Measurements from ENCODE around the gene PGA5.
"Not testable (repeated sequence)": the region's sequence is repeated elsewhere in the genome, so short reads cannot be mapped to it uniquely, and the experiment has no call there.

Gene PGA5

DNA sequence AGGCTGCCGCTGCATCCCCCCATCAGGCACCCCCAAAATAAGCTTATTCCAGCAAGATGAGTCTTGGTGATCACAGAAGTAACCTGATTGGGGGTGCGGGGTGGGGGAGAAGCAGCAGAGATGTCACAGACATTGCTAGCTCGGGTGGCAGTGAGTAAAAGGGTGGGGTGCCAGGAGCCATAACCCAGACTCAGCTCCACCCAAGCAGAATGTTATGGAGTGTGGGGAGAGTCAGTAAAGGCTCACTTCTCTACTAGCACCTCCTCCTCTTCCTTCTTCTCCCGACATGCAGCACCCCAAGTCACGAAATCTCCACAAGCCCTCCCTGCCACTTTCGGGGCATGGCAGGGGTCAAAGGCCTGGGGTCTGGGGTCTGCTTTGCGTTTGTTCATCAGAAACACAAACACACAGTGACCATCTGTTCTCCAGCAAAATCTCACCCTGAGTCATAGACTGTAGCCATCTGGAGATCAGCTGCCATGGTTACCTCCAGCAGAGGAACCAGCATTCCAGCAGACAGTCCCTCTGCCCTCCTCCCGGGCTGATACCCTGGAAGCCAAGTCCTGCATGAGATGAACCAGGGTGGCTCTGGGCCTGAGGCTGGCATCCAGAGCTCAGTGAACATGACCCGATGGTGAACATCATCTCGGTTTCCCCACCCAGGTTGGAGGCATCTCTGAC, 14.4 kb upstream of the PGA5 start:
- not testable (repeated sequence) for DNase-seq (ENCODE audit: low read depth)

DNA sequence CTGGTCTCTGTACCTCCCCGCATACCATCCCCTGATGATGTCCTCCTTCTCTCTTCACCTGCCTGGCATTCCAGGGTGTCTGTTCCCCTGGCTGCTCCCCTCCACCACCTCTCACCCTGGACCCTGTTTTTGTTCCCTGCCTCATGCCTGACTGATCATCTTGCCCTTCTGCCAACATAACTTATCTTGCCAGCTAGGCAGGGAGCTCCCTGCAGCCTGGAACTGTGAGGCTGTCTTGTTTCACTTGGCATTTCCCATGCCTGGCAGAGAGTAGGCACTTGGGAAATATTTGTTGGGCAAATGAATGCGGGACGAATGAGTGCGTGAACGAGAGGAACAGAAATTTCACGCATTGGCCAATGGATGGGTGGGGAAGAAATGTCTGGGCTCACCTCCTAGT, 11.5 kb upstream of the PGA5 start:
- DNase-seq (ENCODE audit: low read depth), result not testable (repeated sequence)

DNA sequence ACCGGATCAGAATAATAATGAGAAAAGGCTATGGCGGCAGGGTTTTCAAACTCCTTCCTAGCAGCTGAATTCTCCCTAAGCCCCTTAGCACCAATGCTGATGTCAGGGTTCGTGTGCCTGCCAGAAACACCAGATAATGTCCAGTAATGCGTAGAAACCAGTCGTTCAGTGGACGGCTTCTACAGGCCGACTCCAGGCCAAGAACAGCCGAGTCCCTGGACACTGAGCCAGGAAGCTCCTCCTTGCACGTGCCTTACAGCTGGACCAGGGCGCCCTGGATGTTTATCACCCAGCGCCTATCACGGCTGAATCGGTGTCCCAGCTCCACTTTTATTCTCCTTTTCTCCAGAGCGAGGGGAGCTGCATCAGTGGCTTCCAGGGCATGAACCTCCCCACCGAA, 9.9 kb upstream of the PGA5 start:
- not testable (repeated sequence) for DNase-seq (ENCODE audit: low read depth)

DNA sequence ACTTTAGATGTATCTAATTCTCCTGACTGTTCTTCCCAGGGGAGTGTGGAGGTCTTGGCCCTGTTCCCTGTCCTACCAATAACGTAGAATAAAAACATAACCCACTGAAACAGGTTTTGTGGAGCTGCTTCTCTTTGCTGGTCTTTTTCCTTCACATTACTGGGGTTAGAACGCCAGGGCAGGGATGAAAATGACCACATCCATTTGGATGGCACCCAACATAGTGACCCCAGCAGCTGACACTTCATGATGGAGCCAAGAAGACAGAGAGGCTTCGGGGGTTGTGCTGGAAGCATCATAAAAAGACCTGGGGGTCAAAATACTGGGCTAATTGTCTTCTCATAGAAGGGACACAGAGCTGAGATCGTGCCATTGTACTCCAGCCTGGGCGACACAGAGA, 9.4 kb upstream of the PGA5 start:
- DNase-seq (ENCODE audit: low read depth), result not testable (repeated sequence)

DNA sequence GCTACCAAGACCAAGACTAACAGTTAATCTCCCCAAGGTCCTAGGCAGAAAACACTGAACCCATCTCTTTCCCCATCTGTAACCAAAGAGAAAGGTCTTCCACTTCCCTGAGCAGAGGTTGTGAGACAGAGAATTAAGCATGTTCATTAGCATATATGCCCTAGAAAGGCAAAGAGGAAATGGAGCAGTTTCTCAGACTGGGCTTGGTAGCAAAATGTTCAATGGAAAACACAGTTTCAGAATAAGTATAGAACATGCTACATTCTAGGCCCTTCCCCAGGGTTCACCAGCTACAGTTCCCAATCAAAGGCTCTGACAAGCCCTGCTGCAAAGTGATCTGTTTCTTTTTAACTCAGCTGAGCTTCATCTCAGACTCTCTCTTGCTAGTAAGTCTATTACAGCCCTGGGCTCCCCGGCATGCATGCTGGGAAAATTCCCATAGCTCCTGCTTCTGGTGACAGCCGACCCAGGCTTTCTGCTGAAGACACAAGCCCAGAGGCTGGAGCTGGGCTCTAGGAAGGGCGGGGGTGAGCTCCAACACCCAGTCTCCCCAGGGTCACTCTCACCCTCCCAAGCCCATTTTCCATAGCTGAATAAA, 8.3 kb upstream of the PGA5 start:
- not testable (repeated sequence) for DNase-seq (ENCODE audit: low read depth)

DNA sequence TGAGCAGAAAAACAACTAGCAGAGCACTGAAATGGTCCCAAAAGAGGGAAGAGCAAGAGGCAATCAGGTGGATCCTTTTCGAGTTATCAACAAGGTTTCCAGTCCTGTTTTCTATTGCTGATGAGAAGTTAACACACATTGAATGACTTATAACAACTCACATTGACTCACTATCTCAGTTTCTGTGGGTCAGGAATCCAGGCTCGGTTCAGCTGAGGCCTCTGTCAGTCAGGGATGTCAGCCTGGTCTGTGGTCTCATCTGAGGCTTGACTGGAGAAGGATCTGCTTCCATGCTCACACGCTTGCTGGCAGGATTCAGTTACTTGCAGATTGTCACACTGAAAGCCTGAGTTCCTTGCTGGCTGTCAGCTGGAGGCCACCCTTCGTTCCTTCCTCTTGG, 3.8 kb upstream of the PGA5 start:
- not testable (repeated sequence) for DNase-seq (ENCODE audit: low read depth)

DNA sequence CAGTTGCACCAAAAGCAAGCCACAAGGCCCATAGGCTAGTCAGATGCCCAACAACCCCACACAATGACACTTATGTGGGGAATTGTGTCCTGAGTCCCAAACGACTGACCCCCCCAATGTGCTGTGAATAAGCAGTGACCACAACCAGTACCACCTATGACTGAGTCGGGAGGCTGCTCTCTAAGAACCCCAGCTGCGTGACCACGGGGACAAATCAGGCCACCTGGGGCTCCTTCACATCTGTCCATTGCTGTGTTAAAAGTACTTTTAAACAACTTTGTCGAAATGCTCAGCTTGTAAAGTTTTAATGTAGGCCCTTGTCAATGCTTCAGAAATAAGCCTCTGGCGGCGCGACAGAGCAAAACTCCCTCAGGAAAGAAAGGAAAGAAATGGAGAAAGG, 687 bp upstream of the PGA5 start:
- not testable (repeated sequence) for DNase-seq (ENCODE audit: low read depth)

DNA sequence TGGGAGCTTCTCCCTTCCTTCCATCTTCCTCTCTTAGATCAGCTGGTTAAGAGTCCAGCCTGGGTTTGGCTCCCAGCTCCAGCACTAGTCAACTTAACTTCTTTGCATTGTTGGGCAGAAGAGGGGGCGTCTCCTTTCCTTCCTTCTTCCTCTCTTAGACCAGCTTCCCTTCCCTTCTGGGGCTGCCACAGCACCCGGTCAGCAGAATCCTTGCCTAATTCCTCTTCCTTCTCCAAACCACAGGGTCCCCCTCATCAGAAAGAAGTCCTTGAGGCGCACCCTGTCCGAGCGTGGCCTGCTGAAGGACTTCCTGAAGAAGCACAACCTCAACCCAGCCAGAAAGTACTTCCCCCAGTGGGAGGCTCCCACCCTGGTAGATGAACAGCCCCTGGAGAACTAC, 551 bp downstream of the PGA5 start:
- not testable (repeated sequence) for DNase-seq (ENCODE audit: low read depth)

DNA sequence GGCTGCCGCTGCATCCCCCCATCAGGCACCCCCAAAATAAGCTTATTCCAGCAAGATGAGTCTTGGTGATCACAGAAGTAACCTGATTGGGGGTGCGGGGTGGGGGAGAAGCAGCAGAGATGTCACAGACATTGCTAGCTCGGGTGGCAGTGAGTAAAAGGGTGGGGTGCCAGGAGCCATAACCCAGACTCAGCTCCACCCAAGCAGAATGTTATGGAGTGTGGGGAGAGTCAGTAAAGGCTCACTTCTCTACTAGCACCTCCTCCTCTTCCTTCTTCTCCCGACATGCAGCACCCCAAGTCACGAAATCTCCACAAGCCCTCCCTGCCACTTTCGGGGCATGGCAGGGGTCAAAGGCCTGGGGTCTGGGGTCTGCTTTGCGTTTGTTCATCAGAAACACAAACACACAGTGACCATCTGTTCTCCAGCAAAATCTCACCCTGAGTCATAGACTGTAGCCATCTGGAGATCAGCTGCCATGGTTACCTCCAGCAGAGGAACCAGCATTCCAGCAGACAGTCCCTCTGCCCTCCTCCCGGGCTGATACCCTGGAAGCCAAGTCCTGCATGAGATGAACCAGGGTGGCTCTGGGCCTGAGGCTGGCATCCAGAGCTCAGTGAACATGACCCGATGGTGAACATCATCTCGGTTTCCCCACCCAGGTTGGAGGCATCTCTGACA, 4.4 kb downstream of the PGA5 start:
- not testable (repeated sequence) for DNase-seq (ENCODE audit: low read depth)

DNA sequence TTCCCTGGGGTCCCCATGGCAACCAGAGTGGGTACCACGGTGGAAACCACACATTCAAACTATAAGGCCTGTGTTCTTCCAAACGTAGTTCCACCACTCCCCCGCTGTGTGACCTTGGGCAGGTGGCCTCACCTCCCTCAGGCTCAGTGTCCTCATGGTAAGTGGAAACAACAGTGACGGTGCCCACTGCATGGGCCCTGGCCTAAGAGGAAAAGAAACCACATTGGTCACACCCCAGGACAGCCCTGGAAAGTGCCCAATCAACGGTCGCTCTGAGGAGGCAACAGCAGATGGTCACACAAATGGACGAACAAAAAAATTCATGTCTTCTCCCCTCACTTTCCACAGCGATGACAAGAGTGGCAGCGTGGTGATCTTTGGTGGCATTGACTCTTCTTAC, 7.1 kb downstream of the PGA5 start:
- not testable (repeated sequence) for DNase-seq (ENCODE audit: low read depth)

DNA sequence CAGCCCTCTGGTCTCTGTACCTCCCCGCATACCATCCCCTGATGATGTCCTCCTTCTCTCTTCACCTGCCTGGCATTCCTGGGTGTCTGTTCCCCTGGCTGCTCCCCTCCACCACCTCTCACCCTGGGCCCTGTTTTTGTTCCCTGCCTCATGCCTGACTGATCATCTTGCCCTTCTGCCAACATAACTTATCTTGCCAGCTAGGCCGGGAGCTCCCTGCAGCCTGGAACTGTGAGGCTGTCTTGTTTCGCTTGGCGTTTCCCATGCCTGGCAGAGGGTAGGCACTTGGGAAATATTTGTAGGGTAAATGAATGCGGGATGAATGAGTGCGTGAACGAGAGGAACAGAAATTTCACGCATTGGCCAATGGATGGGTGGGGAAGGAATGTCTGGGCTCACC, 8.2 kb downstream of the PGA5 start:
- not testable (repeated sequence) for DNase-seq (ENCODE audit: low read depth)

DNA sequence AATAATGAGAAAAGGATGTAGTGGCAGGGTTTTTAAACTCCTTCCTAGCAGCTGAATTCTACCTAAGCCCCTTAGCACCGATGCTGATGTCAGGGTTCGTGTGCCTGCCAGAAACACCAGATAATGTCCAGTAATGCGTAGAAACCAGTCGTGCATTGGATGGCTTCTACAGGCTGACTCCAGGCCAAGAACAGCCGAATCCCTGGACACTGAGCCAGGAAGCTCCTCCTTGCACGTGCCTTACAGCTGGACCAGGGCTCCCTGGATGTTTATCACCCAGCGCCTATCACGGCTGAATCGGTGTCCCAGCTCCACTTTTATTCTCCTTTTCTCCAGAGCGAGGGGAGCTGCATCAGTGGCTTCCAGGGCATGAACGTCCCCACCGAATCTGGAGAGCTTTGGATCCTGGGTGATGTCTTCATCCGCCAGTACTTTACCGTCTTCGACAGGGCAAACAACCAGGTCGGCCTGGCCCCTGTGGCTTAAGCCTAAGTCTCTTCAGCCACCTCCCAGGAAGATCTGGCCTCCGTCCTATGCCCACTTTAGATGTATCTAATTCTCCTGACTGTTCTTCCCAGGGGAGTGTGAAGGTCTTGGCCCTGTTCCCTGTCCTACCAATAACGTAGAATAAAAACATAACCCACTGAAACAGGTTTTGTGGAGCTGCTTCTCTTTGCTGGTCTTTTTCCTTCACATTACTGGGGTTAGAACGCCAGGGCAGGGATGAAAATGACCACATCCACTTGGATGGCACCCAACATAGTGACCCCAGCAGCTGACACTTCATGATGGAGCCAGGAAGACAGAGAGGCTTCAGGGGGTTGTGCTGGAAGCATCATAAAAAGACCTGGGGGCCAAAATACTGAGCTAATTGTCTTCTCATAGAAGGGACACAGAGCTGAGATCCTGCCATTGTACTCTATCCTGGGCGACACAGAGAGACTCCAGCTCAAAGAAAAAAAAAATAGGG, 10.1 kb downstream of the PGA5 start:
- DNase-seq (ENCODE audit: low read depth), result not testable (repeated sequence)

DNA sequence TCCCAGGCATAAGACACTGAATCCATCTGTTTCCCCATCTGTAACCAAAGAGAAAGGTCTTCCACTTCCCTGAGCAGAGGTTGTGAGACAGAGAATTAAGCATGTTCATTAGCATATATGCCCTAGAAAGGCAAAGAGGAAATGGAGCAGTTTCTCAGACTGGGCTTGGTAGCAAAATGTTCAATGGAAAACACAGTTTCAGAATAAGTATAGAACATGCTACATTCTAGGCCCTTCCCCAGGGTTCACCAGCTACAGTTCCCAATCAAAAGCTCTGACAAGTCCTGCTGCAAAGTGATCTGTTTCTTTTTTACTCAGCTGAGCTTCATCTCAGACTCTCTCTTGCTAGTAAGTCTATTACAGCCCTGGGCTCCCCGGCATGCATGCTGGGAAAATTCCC, 11.4 kb downstream of the PGA5 start:
- DNase-seq (ENCODE audit: low read depth), result not testable (repeated sequence)

DNA sequence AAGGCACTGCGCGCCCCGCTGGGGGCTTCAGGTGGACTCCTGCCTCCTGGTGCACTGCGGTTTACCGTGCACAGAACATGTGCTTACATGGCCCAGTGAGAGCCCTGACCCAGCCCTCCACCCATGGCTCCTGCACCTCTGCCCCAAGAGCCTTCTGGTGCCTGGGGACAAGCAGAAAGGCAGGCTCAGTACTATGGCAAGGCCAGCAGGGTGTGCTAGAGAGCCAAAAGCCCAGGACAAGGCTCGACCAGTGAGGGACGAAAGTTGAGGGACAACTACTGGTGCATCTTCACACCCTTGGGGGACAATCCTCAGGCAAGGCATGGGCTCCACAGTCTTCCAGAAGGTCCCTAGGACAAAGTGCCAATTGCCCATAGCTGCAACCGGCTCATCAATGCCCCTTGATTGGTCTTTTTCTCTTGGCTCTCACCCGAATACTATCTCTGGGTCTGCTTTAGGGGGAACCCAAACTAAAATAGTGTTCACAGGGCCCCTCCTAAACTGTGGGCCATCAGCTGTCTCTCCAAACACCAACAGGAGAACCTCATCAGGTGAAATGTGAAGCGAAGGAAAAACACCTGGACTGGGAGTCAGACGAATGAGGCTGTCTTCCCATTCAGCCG, 13.5 kb downstream of the PGA5 start:
- peak; percentile 31 for DNase-seq (ENCODE audit: low read depth)

DNA sequence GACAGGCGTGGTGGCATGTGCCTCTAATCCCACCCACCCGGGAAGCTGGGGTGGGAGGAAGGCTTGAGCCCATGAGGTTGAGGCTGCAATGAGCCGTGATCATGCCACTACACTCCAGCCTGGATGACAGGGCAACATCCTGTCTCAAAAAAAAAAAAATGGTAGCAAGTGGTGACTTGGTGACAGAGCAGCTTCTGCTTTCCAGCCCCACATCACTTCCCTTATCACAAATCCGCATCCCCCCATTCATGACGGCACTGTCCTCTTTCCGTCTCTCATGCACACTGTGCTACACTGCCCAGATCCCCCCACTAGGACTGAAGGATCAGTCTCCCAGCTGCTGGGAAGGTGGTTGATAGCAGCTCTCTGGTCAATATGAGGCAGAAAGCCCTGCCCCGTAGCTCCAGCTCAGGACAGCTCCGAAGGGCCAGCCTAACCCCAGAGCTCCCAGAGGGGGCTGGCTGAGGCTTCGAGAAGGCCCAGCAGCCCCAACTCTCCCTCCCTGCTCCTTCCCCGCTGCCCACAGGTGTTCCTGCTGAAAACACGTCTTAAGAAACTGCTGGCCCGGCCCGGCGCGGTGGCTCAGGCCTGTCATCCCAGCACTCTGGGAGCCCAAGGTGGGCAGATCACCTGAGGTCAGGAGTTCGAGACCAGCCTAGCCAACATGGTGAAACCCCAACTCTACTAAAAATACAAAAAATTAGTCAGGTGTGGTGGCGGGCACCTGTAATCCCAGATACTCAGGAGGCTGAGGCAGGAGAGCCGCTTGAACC, 15.9 kb downstream of the PGA5 start:
- DNase-seq (ENCODE audit: low read depth), result no peak

DNA sequence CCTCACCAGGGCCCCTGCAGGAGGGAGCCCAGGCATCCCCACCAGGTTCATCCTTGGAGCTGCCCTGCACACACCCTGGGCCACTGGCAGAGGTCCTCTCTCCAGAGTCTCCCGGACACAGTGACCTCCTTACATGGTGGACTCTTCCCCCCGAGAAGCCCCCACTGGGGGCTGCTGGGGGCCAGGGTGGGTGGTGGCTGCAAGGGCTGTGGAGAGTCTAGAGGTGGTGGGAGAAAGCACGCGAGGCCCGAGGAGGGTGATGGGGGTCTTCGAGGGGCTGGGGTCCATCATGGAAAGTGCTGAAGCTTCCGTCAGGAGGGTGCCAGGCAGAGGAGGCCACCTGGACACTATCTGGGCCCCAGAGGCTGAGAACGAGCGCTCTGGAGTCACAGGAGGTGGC, 17.6 kb downstream of the PGA5 start:
- DNase-seq (ENCODE audit: low read depth), result no peak

DNA sequence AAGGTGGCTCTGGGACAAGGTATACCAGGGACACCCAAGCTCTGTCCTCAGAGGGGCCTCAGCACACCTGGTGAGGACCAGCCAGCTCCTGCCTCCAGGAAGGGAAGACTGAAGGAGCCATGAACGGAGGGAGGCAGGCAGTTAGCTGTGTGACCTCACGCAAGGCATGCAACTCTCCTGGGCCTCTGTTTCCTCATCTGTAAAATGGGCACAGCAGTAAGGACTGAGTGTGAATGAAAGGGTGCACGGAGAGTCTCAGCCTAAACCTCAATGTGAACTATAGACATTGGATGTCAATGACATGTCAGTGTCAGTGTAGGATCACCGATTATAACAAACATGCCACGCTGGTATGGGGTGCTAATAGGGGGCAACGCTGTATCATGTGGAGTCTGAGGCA, 18.4 kb downstream of the PGA5 start:
- DNase-seq (ENCODE audit: low read depth), result no peak

DNA sequence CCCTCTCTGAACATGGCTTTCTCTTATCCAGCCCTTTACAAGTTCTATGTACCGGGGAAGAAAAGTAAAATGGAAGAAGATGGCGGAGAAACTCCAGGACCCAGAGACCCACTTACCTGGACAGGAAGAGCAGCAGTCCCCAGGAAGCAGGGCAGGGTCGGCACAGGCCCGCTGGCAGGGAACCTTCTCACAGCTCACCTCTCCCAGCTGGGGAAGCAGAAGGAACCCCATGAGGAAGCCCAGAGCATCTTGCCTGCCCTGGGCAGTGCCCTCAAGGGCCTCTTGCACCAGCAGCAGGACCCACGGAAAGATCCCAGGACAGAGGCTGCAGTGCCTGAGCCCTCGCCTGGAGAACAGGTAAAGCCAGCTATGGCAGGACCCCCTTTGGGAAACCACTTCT, 23.4 kb downstream of the PGA5 start:
- DNase-seq (ENCODE audit: low read depth), result no peak

DNA sequence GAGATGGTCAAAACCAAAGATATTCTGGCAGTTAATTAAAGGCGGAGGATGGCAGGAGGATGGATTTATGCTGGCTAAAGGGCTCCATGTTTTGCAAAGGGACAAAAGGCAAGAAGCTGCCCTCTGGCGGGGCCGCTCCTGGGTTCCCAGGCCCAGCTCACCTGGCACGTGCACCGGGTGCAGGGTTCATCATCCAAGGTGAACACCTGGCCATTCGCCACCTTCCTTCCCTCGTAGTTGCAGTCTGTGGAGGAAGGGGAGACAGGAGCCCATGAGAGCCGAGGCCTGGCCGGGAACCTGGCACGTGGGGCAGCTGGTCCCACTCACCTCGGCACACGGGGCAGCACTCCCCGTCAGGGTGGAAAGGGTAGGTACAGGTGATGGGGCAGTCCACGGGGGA, 23.8 kb downstream of the PGA5 start:
- no peak for DNase-seq (ENCODE audit: low read depth)

DNA sequence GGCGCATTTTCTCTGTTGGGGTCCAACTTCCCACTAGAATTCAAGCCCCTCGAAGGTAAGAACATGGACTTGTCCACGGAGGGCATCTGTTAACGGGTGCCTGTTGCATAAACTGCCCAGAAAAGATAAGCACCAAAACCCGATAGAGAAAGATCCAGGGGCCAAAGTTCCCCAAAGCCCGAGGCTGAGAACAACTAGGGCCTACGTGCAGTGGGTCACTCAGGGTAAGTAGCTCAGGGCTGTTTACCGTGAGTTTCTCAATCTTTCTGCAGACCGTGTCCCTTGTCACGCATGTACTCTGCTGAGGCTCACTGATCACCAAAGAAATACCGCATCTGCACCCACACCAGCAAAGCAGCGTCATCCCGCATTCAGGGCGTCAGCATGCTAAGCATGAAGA, 24.4 kb downstream of the PGA5 start:
- DNase-seq (ENCODE audit: low read depth), result no peak

DNA sequence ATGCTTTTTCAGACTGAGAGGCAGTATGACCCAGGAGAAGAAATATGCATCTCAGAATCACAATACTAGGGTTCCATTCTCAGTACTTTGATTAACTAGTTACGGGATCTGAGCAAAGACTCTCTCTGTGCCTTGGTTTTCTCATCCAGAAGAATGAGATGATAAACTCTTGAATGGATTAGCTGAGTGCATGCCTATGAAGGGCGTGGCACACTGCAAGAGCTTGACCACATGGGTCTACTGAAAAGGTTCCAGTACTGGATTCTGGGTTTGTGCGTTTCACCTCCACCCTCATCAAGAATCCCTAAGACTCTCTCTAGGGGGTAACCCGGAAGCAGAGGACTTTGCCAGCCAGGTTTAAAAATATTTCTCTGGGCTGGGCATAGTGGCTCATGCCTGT, 25.6 kb downstream of the PGA5 start:
- DNase-seq (ENCODE audit: low read depth), result no peak

Measured in T follicular helper cell (primary cell).